D721Med (cell line): ENCODE measurements around the gene ARSK.

Experiments
- DNase-seq: peaks from one replicate; pipeline ENCODE4 v3.0.0; 2011; ENCODE audit warnings: low spot score; ENCODE audit not compliant: insufficient read length
- FAIRE-seq: peaks from 2 replicates; lab custom pipeline; 2011; peaks lifted over from hg19 to GRCh38; lab: Jason Lieb, UNC
- TF ChIP-seq, protein P1 (sequence below): IDR thresholded peaks from 2 replicates; pipeline ENCODE4 v1.5.1; 2012; ENCODE audit warnings: mild to moderate bottlenecking, control low read depth; ENCODE audit not compliant: insufficient read depth; ENCODE audit errors: missing control alignments

The ARSK gene

DNA sequence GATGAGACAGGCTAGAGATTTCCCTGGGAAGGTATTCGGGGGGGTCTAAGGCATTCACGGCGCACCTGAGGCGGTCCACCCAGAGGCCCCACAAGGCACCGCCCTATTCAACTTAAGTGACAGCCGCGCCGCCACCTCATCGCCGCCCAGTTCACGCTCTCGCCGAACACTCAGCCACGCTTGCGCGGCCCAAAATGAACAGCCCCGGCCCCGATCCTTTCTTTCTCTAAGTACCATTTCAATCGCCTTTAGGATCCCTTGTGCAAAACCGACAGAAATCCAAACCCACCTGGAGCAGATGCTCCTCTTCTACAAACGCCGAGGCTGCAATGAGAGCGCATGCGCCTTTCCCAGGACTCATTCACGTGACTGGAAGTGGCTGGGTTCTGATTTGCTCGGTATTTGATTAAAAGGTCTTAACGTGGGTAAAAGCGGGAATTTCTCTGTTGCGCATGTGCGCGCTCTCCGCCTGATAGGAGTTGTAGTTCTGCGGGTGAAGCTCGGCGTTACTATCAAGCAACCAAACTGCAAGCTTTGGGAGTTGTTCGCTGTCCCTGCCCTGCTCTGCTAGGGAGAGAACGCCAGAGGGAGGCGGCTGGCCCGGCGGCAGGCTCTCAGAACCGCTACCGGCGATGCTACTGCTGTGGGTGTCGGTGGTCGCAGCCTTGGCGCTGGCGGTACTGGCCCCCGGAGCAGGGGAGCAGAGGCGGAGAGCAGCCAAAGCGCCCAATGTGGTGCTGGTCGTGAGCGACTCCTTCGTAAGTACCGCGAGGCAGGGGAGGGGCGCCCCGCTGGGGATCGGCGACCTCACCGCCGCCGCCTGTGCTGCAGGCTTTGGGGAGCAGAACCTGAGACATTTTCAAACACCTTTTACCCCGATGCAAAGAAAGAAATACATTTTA lies at the start of gene ARSK, which contains the start of gene SKIC3:
Gene ARSK (plus strand): TSS at position 455 of the 902 bp plus-strand sequence. CDS start 178 bp downstream, at position 633.
Gene SKIC3 (minus strand): TSS at position 331 of the 902 bp plus-strand sequence. CDS start 7,827 bp downstream, outside the sequence.
- DNase-seq = peak; percentile 75
- FAIRE-seq = peak; percentile 82
- TF ChIP-seq, protein P1, sequence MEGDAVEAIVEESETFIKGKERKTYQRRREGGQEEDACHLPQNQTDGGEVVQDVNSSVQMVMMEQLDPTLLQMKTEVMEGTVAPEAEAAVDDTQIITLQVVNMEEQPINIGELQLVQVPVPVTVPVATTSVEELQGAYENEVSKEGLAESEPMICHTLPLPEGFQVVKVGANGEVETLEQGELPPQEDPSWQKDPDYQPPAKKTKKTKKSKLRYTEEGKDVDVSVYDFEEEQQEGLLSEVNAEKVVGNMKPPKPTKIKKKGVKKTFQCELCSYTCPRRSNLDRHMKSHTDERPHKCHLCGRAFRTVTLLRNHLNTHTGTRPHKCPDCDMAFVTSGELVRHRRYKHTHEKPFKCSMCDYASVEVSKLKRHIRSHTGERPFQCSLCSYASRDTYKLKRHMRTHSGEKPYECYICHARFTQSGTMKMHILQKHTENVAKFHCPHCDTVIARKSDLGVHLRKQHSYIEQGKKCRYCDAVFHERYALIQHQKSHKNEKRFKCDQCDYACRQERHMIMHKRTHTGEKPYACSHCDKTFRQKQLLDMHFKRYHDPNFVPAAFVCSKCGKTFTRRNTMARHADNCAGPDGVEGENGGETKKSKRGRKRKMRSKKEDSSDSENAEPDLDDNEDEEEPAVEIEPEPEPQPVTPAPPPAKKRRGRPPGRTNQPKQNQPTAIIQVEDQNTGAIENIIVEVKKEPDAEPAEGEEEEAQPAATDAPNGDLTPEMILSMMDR = peak; percentile 10

DNA sequence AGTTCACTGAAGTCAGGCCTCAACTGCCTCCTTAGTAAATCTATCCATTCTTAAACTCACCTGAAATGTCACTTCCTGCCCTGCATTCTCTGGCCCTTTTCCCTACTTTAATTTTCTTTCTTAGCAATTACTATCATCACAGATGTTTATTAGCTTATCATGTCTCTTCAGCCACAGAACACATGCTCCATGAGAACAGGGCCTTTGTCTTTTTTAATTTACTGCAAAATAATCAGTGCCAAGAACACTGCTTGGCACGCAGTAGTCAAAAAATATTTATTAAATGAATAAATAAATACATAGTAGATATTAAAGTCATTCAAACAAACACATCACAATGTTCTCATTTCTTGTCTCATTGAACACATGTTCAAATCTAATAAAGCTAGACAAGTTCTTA lies 46.4 kb upstream of the ARSK start:
- FAIRE-seq = no peak
- TF ChIP-seq, protein P1 = no peak

GRCh38 chr5:95511606-95512005 lies 43.3 kb upstream of the ARSK start:
- DNase-seq = no peak
- FAIRE-seq = no peak
- TF ChIP-seq, protein P1 = no peak

More for the DNA sequence above, 46.4 kb upstream of the ARSK start:
- DNase-seq = no peak

- FAIRE-seq (no peak), DNase-seq (no peak)
- TF ChIP-seq, protein P1 = no peak
Measured at GRCh38 chr5:95518417-95518816, 36.5 kb upstream of the ARSK start.

GRCh38 chr5:95519151-95519550 lies 35.8 kb upstream of the ARSK start:
- FAIRE-seq = no peak

DNA sequence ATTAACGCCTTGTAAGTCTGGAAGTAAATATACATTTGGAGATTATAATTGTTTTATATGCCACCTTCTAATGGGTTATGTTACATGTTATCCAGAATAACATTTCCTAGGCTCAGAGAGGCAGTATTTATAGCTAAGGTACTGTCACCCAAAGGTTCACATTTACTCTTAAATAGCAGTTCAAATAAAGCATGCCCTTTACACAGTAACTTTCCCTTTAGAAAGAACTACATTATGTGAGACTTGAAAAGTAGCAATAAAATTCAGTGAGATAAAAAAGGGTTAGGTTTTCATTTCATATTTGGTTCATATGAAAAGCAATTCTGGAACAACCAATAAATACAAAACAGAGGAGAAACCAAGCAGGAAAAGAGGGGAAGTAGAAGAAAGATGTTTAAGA lies 35.2 kb upstream of the ARSK start:
- DNase-seq (no peak), FAIRE-seq (no peak)
- TF ChIP-seq, protein P1 = no peak

More at GRCh38 chr5:95519151-95519550, 35.8 kb upstream of the ARSK start:
- TF ChIP-seq, protein P1 = no peak
- DNase-seq = no peak

DNA sequence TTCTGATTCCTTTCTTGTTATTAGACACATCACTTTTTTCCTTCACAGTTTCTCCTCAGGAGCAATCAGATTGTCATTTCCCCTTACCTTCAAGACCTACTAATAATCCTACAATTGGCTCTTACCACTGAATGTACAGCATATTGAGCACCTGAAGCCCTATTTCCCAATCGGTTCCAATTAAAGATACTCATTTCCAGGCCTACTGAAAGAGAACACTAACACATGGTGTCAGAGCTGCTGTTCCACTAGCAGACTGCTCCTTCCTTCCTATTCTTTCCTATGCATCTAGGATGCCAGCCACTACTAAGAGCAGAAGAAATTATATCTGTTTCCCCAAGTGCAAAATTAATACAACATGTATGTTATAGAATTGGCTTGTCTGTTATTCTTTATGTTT lies 34.7 kb upstream of the ARSK start:
- DNase-seq = no peak
- TF ChIP-seq, protein P1 = no peak
- no peak for FAIRE-seq
